GM21390 (cell line): Measurements from ENCODE around the gene AKAP5.
A peak's percentile ranks its signal among the peaks of the same experiment; 100 is the strongest.

ENCODE experiments used
- ATAC-seq: cut with Tn5 transposase; IDR thresholded peaks from one replicate; pipeline ENCODE4 v1.9.1; 2021; ENCODE audit not compliant: unreplicated experiment

AKAP5 gene, protein sequence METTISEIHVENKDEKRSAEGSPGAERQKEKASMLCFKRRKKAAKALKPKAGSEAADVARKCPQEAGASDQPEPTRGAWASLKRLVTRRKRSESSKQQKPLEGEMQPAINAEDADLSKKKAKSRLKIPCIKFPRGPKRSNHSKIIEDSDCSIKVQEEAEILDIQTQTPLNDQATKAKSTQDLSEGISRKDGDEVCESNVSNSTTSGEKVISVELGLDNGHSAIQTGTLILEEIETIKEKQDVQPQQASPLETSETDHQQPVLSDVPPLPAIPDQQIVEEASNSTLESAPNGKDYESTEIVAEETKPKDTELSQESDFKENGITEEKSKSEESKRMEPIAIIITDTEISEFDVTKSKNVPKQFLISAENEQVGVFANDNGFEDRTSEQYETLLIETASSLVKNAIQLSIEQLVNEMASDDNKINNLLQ

DNA sequence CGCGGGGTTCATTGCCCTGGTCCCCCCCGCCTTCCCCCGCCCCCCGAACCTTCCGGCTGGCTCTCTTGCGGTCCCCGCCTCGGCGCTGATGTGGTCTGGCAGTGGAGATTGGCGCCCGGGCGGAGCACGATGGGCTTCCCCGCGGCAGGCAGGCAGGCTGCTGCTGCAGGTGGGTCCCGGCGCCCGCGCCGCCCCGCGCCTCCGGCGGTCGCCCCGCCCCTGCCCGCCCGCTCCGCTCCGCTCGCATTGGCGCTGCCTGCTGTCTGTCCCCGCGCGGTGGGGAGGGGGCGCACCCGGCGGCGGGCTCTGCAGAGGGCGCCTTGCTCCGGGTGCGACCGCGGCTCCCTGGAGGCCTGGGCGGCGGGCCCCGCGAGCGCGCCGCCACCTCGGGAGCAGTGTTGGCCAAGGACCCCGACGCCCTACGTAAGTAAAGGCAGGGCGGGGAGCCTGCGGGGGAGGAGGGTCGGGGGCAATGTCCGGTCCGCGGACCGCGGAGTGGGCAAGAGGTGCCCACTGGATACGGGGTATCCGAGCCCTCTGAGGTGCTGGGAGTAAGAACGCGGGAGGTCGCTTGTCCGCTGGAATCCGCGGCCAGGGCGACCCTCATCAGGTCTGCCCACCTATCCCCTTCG is at the start of gene AKAP5:
TSS of gene AKAP5 (plus strand) at position 309 of the 632 bp plus-strand sequence. CDS start 2,896 bp downstream, outside the sequence.
- peak; percentile 71 for ATAC-seq

DNA sequence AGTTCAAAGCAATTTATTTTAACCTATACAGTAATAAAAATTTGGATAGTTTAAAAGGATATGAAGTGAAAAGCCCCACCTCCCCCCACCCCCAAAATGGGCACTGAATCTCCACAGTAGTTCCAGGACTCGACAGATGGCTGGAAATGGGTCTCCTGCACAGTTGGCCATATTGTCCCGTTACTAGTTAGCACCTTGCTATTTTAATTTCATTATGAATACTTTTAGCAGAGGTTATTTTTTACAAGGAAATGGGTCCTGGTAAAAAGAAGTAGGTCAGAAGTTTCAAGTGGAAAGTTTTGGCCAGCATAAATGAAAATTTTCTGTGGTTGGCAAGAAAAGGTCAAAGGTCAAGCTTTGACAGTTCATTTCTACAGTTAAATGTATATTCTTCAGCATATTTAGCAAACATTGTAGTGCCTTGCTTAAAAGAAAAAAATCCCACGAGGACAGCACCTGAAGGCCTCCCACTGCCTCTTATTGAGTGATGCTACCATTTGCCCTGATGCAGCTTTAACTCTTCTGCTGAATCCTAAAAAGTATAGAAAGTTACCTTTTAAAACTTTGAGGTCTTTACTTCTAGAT is 48.9 kb upstream of the AKAP5 start:
- ATAC-seq, result no peak

DNA sequence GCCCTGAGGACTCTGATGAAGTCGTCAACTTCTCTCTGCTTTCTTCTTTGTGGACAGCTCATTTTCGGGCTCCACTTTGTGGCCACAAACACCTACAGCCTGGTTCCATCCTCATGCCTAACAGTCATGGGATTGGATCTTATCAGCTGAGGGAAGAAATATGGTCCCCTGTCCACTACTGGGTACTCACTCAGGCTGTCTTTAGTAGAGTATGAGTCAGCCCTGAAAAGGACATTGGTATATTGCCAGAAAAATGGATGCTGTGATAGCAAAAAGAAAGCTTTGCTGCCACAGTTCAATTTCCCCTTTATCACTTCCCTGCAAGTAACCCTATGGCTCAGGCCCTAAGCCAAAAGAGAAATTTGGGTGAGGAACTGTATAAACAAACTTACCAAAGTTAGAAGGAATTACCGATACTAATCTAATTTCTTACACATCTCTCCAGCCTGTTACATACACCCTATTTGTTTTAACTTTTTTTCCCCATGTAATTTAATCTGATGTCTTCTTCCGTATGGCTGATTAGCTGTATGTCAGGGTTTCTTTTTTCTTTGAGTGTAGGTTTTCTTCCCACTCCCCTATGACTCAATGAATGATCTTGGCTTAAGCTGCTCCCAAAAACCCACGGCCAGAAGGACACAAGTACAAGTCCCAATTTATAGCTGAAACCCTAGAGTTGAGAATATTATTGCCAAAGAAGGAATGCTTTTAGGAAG is 48.1 kb upstream of the AKAP5 start:
- no peak for ATAC-seq

GRCh38 chr14:64417771-64418125 is 47.6 kb upstream of the AKAP5 start:
- no peak for ATAC-seq

- no peak for ATAC-seq
These were observed 46.3 kb upstream of the AKAP5 start for GRCh38 chr14:64419003-64419402.

DNA sequence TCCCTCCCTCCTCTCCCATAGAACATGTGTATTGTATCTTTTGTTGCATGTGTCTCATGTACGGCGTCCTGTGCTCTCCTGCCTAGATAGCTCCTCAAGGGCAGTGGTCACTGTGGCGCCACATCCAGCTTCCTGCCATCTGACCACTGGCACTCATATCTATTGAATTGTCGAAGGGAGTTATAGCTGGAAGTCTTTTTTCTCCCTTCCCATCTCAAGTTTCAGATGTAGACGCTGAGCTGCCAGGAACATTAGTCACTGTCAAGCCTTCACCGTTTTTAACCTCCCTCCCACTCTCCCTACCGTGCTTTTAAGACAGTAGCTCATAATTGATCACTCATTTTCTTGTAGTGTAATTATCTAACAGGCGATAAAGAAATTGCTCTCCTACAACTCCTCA is 44.1 kb upstream of the AKAP5 start:
- no peak for ATAC-seq

DNA sequence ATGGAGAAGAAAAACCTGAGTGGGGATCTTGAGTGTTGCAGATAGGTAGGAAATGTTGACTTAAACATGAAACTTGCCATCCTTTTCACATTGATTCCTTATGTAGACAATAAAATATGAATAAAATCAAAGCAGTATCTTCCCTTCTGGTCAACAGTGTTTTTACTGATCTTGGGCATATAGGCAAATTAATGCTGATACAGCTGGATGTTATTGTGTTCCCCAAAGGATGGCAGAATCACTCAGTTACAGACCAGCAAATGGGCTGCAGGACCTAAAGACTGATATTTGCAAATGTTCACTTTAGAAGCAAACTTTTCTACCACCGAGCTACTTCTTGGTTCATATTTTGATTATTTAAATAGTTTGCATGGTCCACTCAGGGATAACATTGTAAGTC is 43.3 kb upstream of the AKAP5 start:
- no peak for ATAC-seq

DNA sequence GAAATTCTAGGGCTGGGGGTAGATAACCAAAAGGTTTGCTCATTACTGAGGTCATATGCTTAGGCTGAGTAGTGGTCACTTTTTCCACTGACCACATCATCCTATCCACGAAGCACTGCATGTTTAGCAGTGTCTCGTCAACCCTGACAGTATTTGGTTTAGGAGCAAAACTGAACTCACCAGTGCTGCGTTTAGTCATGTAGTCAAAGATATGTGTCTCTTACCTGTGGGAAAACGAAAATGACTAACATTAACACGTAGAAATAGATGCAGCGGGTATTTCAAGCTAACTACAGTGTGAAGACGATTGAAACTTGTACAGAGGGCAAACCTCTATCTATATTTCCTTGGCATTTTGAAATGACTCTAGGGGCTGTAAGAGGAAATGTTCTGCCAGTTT is 42.5 kb upstream of the AKAP5 start:
- ATAC-seq, result no peak

- no peak for ATAC-seq
These were observed 41.3 kb upstream of the AKAP5 start for GRCh38 chr14:64423987-64424386.

DNA sequence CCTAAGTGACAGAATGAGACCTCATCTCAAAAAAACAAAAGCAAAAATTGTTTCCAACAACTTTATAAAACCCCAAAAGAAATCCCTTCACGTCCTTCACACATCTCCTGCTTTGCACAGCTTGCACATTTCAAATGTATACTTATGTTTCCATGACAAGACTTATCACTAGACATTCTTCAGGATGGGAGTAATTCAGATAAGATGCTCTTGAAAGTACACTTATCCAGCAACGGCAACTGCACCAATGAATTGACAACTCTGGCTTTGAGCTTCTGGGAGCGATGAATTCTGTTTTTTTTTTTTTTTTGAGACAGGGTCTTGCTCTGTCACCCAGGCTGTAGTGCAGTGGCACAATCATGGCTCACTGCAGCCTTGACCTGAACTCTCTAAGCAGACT is 30.8 kb upstream of the AKAP5 start:
- no peak for ATAC-seq

DNA sequence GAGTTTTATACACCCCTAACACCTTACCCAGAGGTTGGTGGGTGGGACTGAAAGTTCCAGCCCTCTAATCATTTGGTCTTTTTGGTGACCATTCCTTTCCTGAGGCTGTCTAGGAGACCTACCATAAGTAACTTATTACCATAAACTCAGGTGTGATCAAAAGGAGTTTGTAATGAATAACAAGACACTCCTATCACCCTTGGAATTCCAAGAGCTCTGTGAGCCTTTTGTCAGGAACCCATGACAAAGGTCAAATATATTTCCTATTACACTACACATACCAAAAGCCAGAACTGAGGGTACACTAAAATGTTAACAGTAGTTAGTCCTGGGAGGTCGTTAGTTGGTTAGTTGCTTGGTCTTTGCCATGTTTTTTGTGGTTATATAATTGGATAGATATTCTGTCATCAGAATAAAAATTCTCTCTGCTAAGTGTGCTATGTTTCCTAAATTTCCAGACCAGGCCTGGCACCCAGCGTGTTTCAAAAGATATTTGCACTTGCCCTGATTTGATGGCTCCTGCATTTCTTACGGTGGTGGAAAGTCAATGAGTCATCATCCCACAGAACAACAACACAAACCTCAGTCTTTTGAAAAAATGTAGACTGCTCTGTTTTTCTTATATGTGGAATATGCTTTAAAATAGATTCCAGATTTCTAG is 27.0 kb upstream of the AKAP5 start:
- ATAC-seq, result no peak

- no peak for ATAC-seq
These were observed 26.2 kb upstream of the AKAP5 start for GRCh38 chr14:64439141-64439540.

DNA sequence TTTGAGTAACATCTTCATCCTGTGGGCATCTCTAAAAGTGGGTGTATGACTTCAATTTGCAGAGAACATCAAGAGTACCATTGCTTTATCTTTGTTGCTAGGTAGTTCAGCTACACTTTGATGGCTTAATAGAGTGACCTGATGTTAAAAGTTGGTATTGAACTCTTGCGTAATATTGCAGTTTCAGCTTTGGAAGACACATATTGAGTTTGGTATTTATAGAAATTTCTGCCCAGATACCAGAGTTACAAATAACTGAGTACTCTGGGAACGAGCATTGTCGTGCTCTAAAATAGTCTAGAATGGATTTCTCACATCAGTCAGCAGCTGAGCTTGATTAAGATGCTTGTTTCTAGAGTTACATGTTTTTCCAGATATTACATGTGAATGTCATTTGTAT is 24.8 kb upstream of the AKAP5 start:
- no peak for ATAC-seq

GRCh38 chr14:64442300-64442988 is 22.9 kb upstream of the AKAP5 start:
- no peak for ATAC-seq

GRCh38 chr14:64444140-64444539 is 21.2 kb upstream of the AKAP5 start:
- no peak for ATAC-seq

GRCh38 chr14:64444984-64445845 is 20.1 kb upstream of the AKAP5 start:
- ATAC-seq, result peak; percentile 95

- ATAC-seq, result no peak
These were observed 17.2 kb upstream of the AKAP5 start for GRCh38 chr14:64447876-64448670.

GRCh38 chr14:64450255-64450654 is 15.0 kb upstream of the AKAP5 start:
- no peak for ATAC-seq

GRCh38 chr14:64454671-64455070 is 10.6 kb upstream of the AKAP5 start:
- ATAC-seq, result no peak
